Measurements from ENCODE around the gene MPPED1.

GRCh38 chr22:43426816-43427215, 15.0 kb downstream of the MPPED1 start:
- TF ChIP-seq CTCF (CRISPR knock-in tag; IDR thresholded peaks at IDR 0.05) (no peak), SP1 (IDR thresholded peaks at IDR 0.05) (no peak), SP1 (CRISPR knock-in tag; IDR thresholded peaks at IDR 0.05) (no peak), ZNF562 (CRISPR knock-in tag; IDR thresholded peaks at IDR 0.05; ENCODE audit: borderline replicate concordance) (no peak), KMT2A (CRISPR knock-in tag; IDR thresholded peaks at IDR 0.05) (no peak), EP300 (IDR thresholded peaks at IDR 0.05; ENCODE audit: low read depth in 2 of 2, low read length in 2 of 2) (no peak), EP300 (CRISPR knock-in tag; IDR thresholded peaks at IDR 0.05; ENCODE audit: borderline replicate concordance) (no peak), MXI1 (IDR thresholded peaks at IDR 0.05; ENCODE audit: borderline replicate concordance, low read depth, low read length) (no peak), GABPA (IDR thresholded peaks at IDR 0.05; ENCODE audit: low read depth, low read length) (no peak), GABPA (CRISPR knock-in tag; IDR thresholded peaks at IDR 0.05; ENCODE audit: low read depth) (no peak)
- TF ChIP-seq, protein P1, sequence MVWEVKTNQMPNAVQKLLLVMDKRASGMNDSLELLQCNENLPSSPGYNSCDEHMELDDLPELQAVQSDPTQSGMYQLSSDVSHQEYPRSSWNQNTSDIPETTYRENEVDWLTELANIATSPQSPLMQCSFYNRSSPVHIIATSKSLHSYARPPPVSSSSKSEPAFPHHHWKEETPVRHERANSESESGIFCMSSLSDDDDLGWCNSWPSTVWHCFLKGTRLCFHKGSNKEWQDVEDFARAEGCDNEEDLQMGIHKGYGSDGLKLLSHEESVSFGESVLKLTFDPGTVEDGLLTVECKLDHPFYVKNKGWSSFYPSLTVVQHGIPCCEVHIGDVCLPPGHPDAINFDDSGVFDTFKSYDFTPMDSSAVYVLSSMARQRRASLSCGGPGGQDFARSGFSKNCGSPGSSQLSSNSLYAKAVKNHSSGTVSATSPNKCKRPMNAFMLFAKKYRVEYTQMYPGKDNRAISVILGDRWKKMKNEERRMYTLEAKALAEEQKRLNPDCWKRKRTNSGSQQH (CRISPR knock-in tag; IDR thresholded peaks at IDR 0.05; ENCODE audit: low read depth), result no peak
- TF ChIP-seq, protein P2, sequence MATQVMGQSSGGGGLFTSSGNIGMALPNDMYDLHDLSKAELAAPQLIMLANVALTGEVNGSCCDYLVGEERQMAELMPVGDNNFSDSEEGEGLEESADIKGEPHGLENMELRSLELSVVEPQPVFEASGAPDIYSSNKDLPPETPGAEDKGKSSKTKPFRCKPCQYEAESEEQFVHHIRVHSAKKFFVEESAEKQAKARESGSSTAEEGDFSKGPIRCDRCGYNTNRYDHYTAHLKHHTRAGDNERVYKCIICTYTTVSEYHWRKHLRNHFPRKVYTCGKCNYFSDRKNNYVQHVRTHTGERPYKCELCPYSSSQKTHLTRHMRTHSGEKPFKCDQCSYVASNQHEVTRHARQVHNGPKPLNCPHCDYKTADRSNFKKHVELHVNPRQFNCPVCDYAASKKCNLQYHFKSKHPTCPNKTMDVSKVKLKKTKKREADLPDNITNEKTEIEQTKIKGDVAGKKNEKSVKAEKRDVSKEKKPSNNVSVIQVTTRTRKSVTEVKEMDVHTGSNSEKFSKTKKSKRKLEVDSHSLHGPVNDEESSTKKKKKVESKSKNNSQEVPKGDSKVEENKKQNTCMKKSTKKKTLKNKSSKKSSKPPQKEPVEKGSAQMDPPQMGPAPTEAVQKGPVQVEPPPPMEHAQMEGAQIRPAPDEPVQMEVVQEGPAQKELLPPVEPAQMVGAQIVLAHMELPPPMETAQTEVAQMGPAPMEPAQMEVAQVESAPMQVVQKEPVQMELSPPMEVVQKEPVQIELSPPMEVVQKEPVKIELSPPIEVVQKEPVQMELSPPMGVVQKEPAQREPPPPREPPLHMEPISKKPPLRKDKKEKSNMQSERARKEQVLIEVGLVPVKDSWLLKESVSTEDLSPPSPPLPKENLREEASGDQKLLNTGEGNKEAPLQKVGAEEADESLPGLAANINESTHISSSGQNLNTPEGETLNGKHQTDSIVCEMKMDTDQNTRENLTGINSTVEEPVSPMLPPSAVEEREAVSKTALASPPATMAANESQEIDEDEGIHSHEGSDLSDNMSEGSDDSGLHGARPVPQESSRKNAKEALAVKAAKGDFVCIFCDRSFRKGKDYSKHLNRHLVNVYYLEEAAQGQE (IDR thresholded peaks at IDR 0.05; ENCODE audit: borderline replicate concordance in 1 of 2, low read depth in 1 of 2, low read length in 2 of 2), result no peak
